ENCODE data around the gene SLC44A3. TPM values are rescaled to one million over a fixed set of nuclear protein-coding genes. Genes with fewer than 3 reads are reported as not detected.

The SLC44A3 gene
- total and polyA plus RNA-seq, 5 donors from 2014 or later, result not detected

DNA sequence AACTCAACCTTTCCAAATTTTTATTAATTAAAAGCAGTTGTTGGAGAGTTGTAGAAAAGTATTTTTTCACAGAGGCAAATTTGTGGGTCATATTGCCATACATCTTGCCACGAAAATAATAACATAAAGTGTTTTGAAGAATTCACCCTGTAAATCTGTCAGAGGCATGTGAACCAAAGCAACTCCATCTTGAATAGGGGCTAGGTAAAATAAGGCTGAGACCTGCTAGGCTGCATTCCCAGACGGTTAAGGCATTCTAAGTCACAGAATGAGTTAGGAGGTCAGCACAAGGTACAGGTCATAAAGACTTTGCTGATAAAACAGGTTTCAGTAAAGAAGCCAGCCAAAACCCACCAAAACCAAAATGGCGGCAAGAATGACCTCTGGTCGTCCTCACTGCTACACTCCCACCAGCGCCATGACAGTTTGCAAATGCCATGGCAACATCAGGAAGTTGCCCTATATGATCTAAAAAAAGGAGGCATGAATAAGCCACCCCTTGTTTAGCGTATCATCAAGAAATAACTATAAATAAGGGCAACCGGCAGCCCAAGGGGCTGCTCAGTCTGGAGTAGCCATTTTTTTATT, 111.2 kb downstream of the SLC44A3 start:
- ATAC-seq (ENCODE audit: low read depth in 2 of 2) (no peak), DNase-seq (no peak)
- H3K27me3 Mint-ChIP-seq, result peaks cover 57% of the 10 kb centered on the region
- Histone ChIP-seq H3K36me3 (ENCODE audit: control insufficient read depth, insufficient read depth, low read length) (no peaks in the 10 kb centered on the region), H3K4me1 (ENCODE audit: control insufficient read depth, insufficient read depth, low read length, poor library complexity, severe bottlenecking) (peaks cover 9% of the 10 kb centered on the region), H3K27me3 (ENCODE audit: control insufficient read depth, insufficient read depth, low read length) (peaks cover 11% of the 10 kb centered on the region), H3K4me3 (ENCODE audit: low read depth, low read length) (no peak overlapping the region), H3K27ac (ENCODE audit: insufficient read depth, low read length, poor library complexity, severe bottlenecking) (no peak overlapping the region), H3K9me3 (ENCODE audit: control insufficient read depth in 2 of 2, low read length in 2 of 2) (no peaks in the 10 kb centered on the region)
- no peak overlapping the region for H3K4me3 Mint-ChIP-seq
- peaks cover 3 to 14% (median 6%) of the 10 kb centered on the region in 4 donors for H3K4me1 Mint-ChIP-seq
- peaks cover 0 to 3% (median 0%) of the 10 kb centered on the region in 7 donors for H3K9me3 Mint-ChIP-seq
- H3K27ac Mint-ChIP-seq, result no peak overlapping the region
- H3K36me3 Mint-ChIP-seq, result no peaks in the 10 kb centered on the region

DNA sequence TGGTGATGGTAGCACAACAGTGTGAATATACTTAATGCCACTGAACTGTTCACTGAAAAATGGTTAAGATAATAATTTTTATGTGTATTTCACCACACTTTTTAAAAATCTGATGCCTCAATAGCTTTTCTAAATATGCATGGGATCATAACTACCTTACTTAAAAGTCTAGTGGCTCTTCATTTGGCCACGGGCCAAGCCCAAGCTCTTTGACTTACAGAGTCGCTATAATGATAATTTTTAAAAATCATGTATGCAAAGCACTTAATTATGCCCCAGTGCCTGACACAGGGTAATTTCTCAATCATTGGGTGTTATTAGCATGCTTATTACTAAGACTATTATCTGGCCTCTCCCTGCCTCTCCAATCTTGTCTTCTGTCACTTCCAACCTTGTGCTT, 114.4 kb downstream of the SLC44A3 start:
- ATAC-seq (ENCODE audit: low read depth in 2 of 2), result no peak
- Histone ChIP-seq H3K4me3 (ENCODE audit: low read depth, low read length) (no peak overlapping the region), H3K27me3 (ENCODE audit: control insufficient read depth, insufficient read depth, low read length) (peaks cover 12% of the 10 kb centered on the region), H3K4me1 (ENCODE audit: control insufficient read depth, insufficient read depth, low read length, poor library complexity, severe bottlenecking) (no peaks in the 10 kb centered on the region), H3K9me3 (ENCODE audit: control insufficient read depth in 2 of 2, low read length in 2 of 2) (no peaks in the 10 kb centered on the region), H3K27ac (ENCODE audit: insufficient read depth, low read length, poor library complexity, severe bottlenecking) (no peak overlapping the region), H3K36me3 (ENCODE audit: control insufficient read depth, insufficient read depth, low read length) (no peaks in the 10 kb centered on the region)
- Mint-ChIP-seq H3K9me3 (peaks cover 0 to 3% (median 0%) of the 10 kb centered on the region in 7 donors), H3K27me3 (peaks cover 42% of the 10 kb centered on the region), H3K36me3 (peaks cover 4% of the 10 kb centered on the region), H3K4me1 (peaks cover 0 to 6% (median 3%) of the 10 kb centered on the region in 4 donors), H3K27ac (peak overlapping the region in 1 of 3 donors; percentile 37), H3K4me3 (no peak overlapping the region)
- no peak for DNase-seq

- no peaks in the 10 kb centered on the region for H3K9me3 ChIP-seq (ENCODE audit: control insufficient read depth in 2 of 2, low read length in 2 of 2)
- ATAC-seq (ENCODE audit: low read depth in 2 of 2), result no peak
- H3K27me3 Mint-ChIP-seq, result peaks cover 37% of the 10 kb centered on the region
- peaks cover 0 to 3% (median 0%) of the 10 kb centered on the region in 7 donors for H3K9me3 Mint-ChIP-seq
- no peak overlapping the region for H3K4me3 Mint-ChIP-seq
- no peak overlapping the region for H3K27ac ChIP-seq (ENCODE audit: insufficient read depth, low read length, poor library complexity, severe bottlenecking)
- peaks cover 14% of the 10 kb centered on the region for H3K27me3 ChIP-seq (ENCODE audit: control insufficient read depth, insufficient read depth, low read length)
- peak overlapping the region in 1 of 3 donors; percentile 37 for H3K27ac Mint-ChIP-seq
- no peak overlapping the region for H3K4me3 ChIP-seq (ENCODE audit: low read depth, low read length)
- peaks cover 4% of the 10 kb centered on the region for H3K36me3 Mint-ChIP-seq
- no peaks in the 10 kb centered on the region for H3K4me1 ChIP-seq (ENCODE audit: control insufficient read depth, insufficient read depth, low read length, poor library complexity, severe bottlenecking)
- no peaks in the 10 kb centered on the region for H3K36me3 ChIP-seq (ENCODE audit: control insufficient read depth, insufficient read depth, low read length)
- no peak for DNase-seq
- peaks cover 0 to 6% (median 3%) of the 10 kb centered on the region in 4 donors for H3K4me1 Mint-ChIP-seq
Observed at GRCh38 chr1:94935034-94935433, 114.9 kb downstream of the SLC44A3 start.

GRCh38 chr1:94935476-94935875, 115.3 kb downstream of the SLC44A3 start:
- Histone ChIP-seq H3K36me3 (ENCODE audit: control insufficient read depth, insufficient read depth, low read length) (no peaks in the 10 kb centered on the region), H3K27ac (ENCODE audit: insufficient read depth, low read length, poor library complexity, severe bottlenecking) (no peak overlapping the region), H3K9me3 (ENCODE audit: control insufficient read depth in 2 of 2, low read length in 2 of 2) (no peaks in the 10 kb centered on the region), H3K4me3 (ENCODE audit: low read depth, low read length) (no peak overlapping the region), H3K4me1 (ENCODE audit: control insufficient read depth, insufficient read depth, low read length, poor library complexity, severe bottlenecking) (no peaks in the 10 kb centered on the region), H3K27me3 (ENCODE audit: control insufficient read depth, insufficient read depth, low read length) (peaks cover 14% of the 10 kb centered on the region)
- peaks cover 4% of the 10 kb centered on the region for H3K36me3 Mint-ChIP-seq
- peaks cover 36% of the 10 kb centered on the region for H3K27me3 Mint-ChIP-seq
- peaks cover 0 to 3% (median 0%) of the 10 kb centered on the region in 7 donors for H3K9me3 Mint-ChIP-seq
- DNase-seq, result no peak
- H3K4me1 Mint-ChIP-seq, result peaks cover 0 to 6% (median 3%) of the 10 kb centered on the region in 4 donors
- no peak overlapping the region for H3K27ac Mint-ChIP-seq
- ATAC-seq (ENCODE audit: low read depth in 2 of 2), result no peak
- no peak overlapping the region for H3K4me3 Mint-ChIP-seq

DNA sequence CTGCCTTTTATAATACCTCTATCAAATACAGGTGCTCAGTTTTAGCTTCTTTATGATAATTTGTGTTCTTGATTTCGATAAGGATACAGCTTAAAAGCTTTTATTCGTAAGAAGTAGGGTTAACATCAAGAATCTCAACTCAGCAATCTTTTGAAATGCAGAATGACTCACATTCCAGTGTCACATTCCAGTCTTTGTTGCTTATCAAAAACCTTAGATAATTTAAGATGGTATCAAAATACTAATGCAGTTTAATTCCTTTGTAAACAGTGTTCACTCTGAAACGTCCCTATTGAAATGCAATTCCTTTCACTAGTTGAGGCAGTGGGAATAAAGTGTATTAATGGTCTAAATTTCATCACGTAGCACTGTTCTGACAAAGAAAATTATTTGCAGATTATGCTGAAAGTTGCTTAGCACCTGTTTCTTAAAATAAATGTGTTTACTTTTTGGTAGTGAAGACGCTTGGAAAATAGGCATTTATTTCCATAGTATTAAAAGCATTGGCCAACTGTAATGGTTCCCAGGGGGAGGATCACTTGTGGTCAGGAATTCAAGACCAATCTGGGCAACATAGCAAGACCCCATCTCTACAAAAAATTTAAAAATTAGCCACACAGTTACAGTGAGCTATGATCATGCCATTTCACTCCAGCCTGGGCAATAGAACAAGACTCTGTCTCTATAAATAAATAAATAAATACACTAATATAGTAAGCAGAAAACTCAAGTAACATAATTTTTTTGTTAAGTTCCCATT, 116.9 kb downstream of the SLC44A3 start:
- Mint-ChIP-seq H3K9me3 (peaks cover 0 to 3% (median 0%) of the 10 kb centered on the region in 7 donors), H3K36me3 (peaks cover 4% of the 10 kb centered on the region), H3K27ac (no peak overlapping the region), H3K27me3 (peaks cover 30% of the 10 kb centered on the region), H3K4me1 (peaks cover 0 to 6% (median 3%) of the 10 kb centered on the region in 4 donors), H3K4me3 (no peak overlapping the region)
- no peaks in the 10 kb centered on the region for H3K36me3 ChIP-seq (ENCODE audit: control insufficient read depth, insufficient read depth, low read length)
- H3K9me3 ChIP-seq (ENCODE audit: control insufficient read depth in 2 of 2, low read length in 2 of 2), result no peaks in the 10 kb centered on the region
- peaks cover 14% of the 10 kb centered on the region for H3K27me3 ChIP-seq (ENCODE audit: control insufficient read depth, insufficient read depth, low read length)
- ATAC-seq (ENCODE audit: low read depth in 2 of 2), result no peak
- H3K27ac ChIP-seq (ENCODE audit: insufficient read depth, low read length, poor library complexity, severe bottlenecking), result no peak overlapping the region
- no peak overlapping the region for H3K4me3 ChIP-seq (ENCODE audit: low read depth, low read length)
- H3K4me1 ChIP-seq (ENCODE audit: control insufficient read depth, insufficient read depth, low read length, poor library complexity, severe bottlenecking), result no peaks in the 10 kb centered on the region
- DNase-seq, result no peak

GRCh38 chr1:94937820-94938219, 117.7 kb downstream of the SLC44A3 start:
- Histone ChIP-seq H3K27me3 (ENCODE audit: control insufficient read depth, insufficient read depth, low read length) (peaks cover 14% of the 10 kb centered on the region), H3K27ac (ENCODE audit: insufficient read depth, low read length, poor library complexity, severe bottlenecking) (no peak overlapping the region), H3K9me3 (ENCODE audit: control insufficient read depth in 2 of 2, low read length in 2 of 2) (no peaks in the 10 kb centered on the region), H3K36me3 (ENCODE audit: control insufficient read depth, insufficient read depth, low read length) (no peaks in the 10 kb centered on the region), H3K4me3 (ENCODE audit: low read depth, low read length) (no peak overlapping the region), H3K4me1 (ENCODE audit: control insufficient read depth, insufficient read depth, low read length, poor library complexity, severe bottlenecking) (no peaks in the 10 kb centered on the region)
- peaks cover 0 to 3% (median 0%) of the 10 kb centered on the region in 7 donors for H3K9me3 Mint-ChIP-seq
- no peak overlapping the region for H3K4me3 Mint-ChIP-seq
- H3K27me3 Mint-ChIP-seq, result peaks cover 30% of the 10 kb centered on the region
- peaks cover 4% of the 10 kb centered on the region for H3K36me3 Mint-ChIP-seq
- H3K4me1 Mint-ChIP-seq, result peaks cover 0 to 6% (median 3%) of the 10 kb centered on the region in 4 donors
- DNase-seq (no peak), ATAC-seq (ENCODE audit: low read depth in 2 of 2) (no peak)
- H3K27ac Mint-ChIP-seq, result peak overlapping the region in 1 of 3 donors; percentile 72

GRCh38 chr1:94940738-94941137, 120.6 kb downstream of the SLC44A3 start:
- Histone ChIP-seq H3K4me3 (ENCODE audit: low read depth, low read length) (no peak overlapping the region), H3K27me3 (ENCODE audit: control insufficient read depth, insufficient read depth, low read length) (peaks cover 11% of the 10 kb centered on the region), H3K27ac (ENCODE audit: insufficient read depth, low read length, poor library complexity, severe bottlenecking) (no peak overlapping the region), H3K36me3 (ENCODE audit: control insufficient read depth, insufficient read depth, low read length) (no peaks in the 10 kb centered on the region), H3K4me1 (ENCODE audit: control insufficient read depth, insufficient read depth, low read length, poor library complexity, severe bottlenecking) (no peaks in the 10 kb centered on the region), H3K9me3 (ENCODE audit: control insufficient read depth in 2 of 2, low read length in 2 of 2) (no peaks in the 10 kb centered on the region)
- peaks cover 30% of the 10 kb centered on the region for H3K27me3 Mint-ChIP-seq
- peaks cover 0 to 3% (median 0%) of the 10 kb centered on the region in 4 donors for H3K4me1 Mint-ChIP-seq
- no peak for ATAC-seq (ENCODE audit: low read depth in 2 of 2)
- H3K9me3 Mint-ChIP-seq, result peaks cover 0 to 5% (median 0%) of the 10 kb centered on the region in 7 donors
- no peak overlapping the region for H3K4me3 Mint-ChIP-seq
- DNase-seq, result no peak
- H3K36me3 Mint-ChIP-seq, result peaks cover 4% of the 10 kb centered on the region
- H3K27ac Mint-ChIP-seq, result no peak overlapping the region

All from CD4-positive, CD25-positive, alpha-beta regulatory T cell (primary cell).